GM13977 (cell line): Measurements from ENCODE around the gene SEMA3B.
A peak's percentile ranks its signal among the peaks of the same experiment; 100 is the strongest.

Experiments
- DNase-seq: peaks from one replicate; pipeline ENCODE4 v3.0.0; 2012; ENCODE audit warnings: low spot score
- CTCF ChIP-seq: IDR thresholded peaks from 2 replicates; pipeline ENCODE4 v1.5.1; 2012; ENCODE audit warnings: mild to moderate bottlenecking, control low read depth; ENCODE audit not compliant: insufficient read depth; ENCODE audit errors: extremely low read depth, missing control alignments
- in situ Hi-C: fragments of 300-500 bp; cut with MboI; formaldehyde crosslinking; loops from one replicate; pipeline ENCODE4 v1.12.0; 2022; ENCODE audit warnings: low sequenced_read_pairs, low pct_unique_long_range_greater_than_20kb, mixed read lengths, inconsistent platforms; ENCODE audit not compliant: unreplicated experiment

SEMA3B gene

GRCh38 chr3:50292159-50293078 is 23.5 kb downstream of the SEMA3B start, which contains the start of gene IFRD2:
TSS of gene IFRD2 (minus strand) at chr3:50292429. CDS start at chr3:50292274, 155 bp downstream.
- DNase-seq: peak; percentile 96
- in situ Hi-C loops: no loop called here

GRCh38 chr3:50293079-50293801 is 24.3 kb downstream of the SEMA3B start:
- DNase-seq: no peak
- TF ChIP-seq CTCF: no peak
- in situ Hi-C loops: no loop called here

More at GRCh38 chr3:50292159-50293078, 23.5 kb downstream of the SEMA3B start, which contains the start of gene IFRD2:
- TF ChIP-seq CTCF: peak; percentile 5

- TF ChIP-seq CTCF: no peak
- no peak for DNase-seq
- in situ Hi-C loops: no loop called here
Observed at GRCh38 chr3:50294089-50294488, 25.1 kb downstream of the SEMA3B start.

- in situ Hi-C loops: no loop called here
- no peak for DNase-seq
- no peak for TF ChIP-seq CTCF
Observed at GRCh38 chr3:50294492-50295403, 25.8 kb downstream of the SEMA3B start.

GRCh38 chr3:50295553-50296431 is 26.8 kb downstream of the SEMA3B start:
- in situ Hi-C loops: no loop called here
- DNase-seq: no peak
- TF ChIP-seq CTCF: no peak
